ENCODE measurements around the gene GALNT6.

GALNT6 gene

DNA sequence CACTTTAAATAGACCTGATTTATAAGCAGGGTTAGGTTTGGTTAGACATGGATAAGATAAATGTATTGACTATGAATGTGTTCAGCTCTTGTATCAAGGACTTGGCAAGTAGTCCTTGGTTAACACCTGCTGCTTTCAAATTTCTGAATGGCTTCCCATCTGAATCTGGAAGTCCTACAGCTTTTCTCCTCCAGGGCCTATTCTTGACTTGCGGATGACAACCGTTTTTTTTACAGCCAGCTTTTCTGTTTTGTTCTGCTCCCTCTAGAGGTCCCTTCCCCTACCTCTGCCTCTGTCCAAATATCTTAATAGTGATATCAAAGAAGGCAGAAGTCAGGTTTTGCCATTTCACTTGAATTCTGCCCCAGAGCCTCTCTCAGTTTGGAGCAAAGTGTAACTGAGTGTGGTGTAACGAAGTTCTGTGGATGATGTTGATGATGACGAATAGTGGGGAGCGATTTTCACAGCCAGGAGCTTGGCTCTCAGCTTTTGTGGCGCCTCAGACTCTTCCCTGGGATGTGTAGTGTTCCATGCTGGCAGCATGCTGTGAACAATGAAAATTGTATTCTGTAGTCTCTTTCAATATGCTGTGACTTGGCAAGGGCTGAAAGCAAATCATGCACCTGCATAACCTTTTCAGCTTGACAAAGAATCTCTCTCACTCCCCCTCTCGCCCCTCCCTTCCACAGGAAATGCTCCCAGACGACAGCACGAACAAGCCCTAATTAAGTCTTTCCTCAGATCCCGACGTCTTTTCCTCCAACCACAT, 28.4 kb upstream of the GALNT6 start:
- no peak overlapping the region for H3K27ac ChIP-seq (ENCODE audit: low read depth, low read length)
- H3K27me3 ChIP-seq (ENCODE audit: control insufficient read depth, insufficient read depth, low read length): peaks cover 4% of the 10 kb centered on the region
- no peaks in the 10 kb centered on the region for H3K4me1 ChIP-seq (ENCODE audit: control insufficient read depth, insufficient read depth, low read length)
- H3K9ac ChIP-seq (ENCODE audit: low read length): no peak overlapping the region
- no peaks in the 10 kb centered on the region for H3K36me3 ChIP-seq (ENCODE audit: control insufficient read depth, insufficient read depth, low read length)
- no peak overlapping the region for H3K4me3 ChIP-seq (ENCODE audit: low read length)

DNA sequence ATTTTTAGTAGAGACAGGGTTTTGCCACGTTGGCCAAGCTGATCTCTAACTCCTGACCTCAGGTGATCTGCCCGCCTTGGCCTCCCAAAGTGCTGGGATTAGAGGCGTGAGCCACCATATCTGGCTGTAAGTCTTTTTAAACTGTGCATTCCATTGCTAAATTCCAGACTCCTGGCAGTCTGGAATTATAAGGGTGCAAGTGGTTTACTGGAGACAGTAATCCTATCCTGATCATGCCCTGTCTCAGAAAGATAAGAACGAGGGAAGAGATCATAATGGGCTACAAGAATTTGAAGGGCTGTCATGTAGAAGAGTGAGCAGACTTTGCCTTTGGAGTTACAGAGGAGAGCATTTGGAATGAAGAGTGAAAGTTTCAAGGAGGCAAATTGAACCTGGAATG, 26.6 kb upstream of the GALNT6 start:
- H3K4me3 ChIP-seq (ENCODE audit: low read length): no peak overlapping the region
- H3K9ac ChIP-seq (ENCODE audit: low read length): no peak overlapping the region
- no peak overlapping the region for H3K27ac ChIP-seq (ENCODE audit: low read depth, low read length)
- no peaks in the 10 kb centered on the region for H3K36me3 ChIP-seq (ENCODE audit: control insufficient read depth, insufficient read depth, low read length)
- peaks cover 4% of the 10 kb centered on the region for H3K27me3 ChIP-seq (ENCODE audit: control insufficient read depth, insufficient read depth, low read length)
- H3K4me1 ChIP-seq (ENCODE audit: control insufficient read depth, insufficient read depth, low read length): no peaks in the 10 kb centered on the region

GRCh38 chr12:51415931-51416330, 24.7 kb upstream of the GALNT6 start:
- Histone ChIP-seq H3K27me3 (ENCODE audit: control insufficient read depth, insufficient read depth, low read length) (peaks cover 4% of the 10 kb centered on the region), H3K36me3 (ENCODE audit: control insufficient read depth, insufficient read depth, low read length) (no peaks in the 10 kb centered on the region), H3K4me3 (ENCODE audit: low read length) (no peak overlapping the region), H3K9ac (ENCODE audit: low read length) (no peak overlapping the region), H3K27ac (ENCODE audit: low read depth, low read length) (no peak overlapping the region), H3K4me1 (ENCODE audit: control insufficient read depth, insufficient read depth, low read length) (no peaks in the 10 kb centered on the region)

DNA sequence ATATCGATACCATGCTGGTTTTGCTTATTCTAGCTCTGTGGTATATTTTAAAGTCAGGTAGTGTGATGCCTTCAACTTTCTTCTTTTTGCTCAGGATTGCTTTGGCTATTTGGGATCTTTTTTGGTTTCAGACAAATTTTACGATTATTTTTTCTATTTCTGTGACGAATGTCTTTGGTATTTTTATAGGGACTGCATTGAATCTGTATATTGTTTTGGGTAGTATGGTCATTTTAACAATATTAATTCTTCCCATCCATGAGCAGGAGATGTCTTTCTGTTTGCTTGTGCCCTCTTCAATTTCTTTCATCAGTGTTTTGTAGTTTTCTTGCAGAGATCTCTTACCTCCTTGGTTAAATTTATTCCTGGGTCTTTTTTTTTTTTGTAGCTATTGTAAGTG, 22.6 kb upstream of the GALNT6 start:
- Histone ChIP-seq H3K4me3 (ENCODE audit: low read length) (no peak overlapping the region), H3K27me3 (ENCODE audit: control insufficient read depth, insufficient read depth, low read length) (no peaks in the 10 kb centered on the region), H3K27ac (ENCODE audit: low read depth, low read length) (no peak overlapping the region), H3K9ac (ENCODE audit: low read length) (no peak overlapping the region), H3K4me1 (ENCODE audit: control insufficient read depth, insufficient read depth, low read length) (no peaks in the 10 kb centered on the region), H3K36me3 (ENCODE audit: control insufficient read depth, insufficient read depth, low read length) (no peaks in the 10 kb centered on the region)

GRCh38 chr12:51413149-51413548, 21.9 kb upstream of the GALNT6 start:
- Histone ChIP-seq H3K27me3 (ENCODE audit: control insufficient read depth, insufficient read depth, low read length) (no peaks in the 10 kb centered on the region), H3K36me3 (ENCODE audit: control insufficient read depth, insufficient read depth, low read length) (no peaks in the 10 kb centered on the region), H3K9ac (ENCODE audit: low read length) (no peak overlapping the region), H3K27ac (ENCODE audit: low read depth, low read length) (no peak overlapping the region), H3K4me1 (ENCODE audit: control insufficient read depth, insufficient read depth, low read length) (no peaks in the 10 kb centered on the region), H3K4me3 (ENCODE audit: low read length) (no peak overlapping the region)

DNA sequence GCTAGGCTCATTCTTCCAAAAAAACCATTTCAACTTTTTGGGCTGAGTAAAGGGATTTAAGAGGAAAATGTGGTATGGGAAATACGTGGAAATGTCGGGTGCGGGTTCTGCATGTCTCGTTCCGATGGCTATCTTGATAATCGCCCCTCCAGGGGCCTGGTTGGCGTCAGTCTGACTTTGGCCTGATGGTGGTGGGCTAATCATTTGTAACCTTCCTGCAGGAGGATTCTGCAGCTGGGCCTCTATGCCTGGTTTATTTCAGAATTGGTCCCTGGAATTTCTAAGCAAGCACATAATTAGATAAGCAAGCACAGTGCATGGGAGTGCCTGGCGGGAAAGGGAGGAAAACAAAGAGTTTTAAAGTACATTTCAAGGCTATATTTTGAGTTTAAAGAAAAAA, 18.6 kb upstream of the GALNT6 start:
- H3K9ac ChIP-seq (ENCODE audit: low read length): no peak overlapping the region
- H3K4me3 ChIP-seq (ENCODE audit: low read length): no peak overlapping the region
- no peaks in the 10 kb centered on the region for H3K27me3 ChIP-seq (ENCODE audit: control insufficient read depth, insufficient read depth, low read length)
- H3K36me3 ChIP-seq (ENCODE audit: control insufficient read depth, insufficient read depth, low read length): no peaks in the 10 kb centered on the region
- H3K4me1 ChIP-seq (ENCODE audit: control insufficient read depth, insufficient read depth, low read length): no peaks in the 10 kb centered on the region
- H3K27ac ChIP-seq (ENCODE audit: low read depth, low read length): no peak overlapping the region

GRCh38 chr12:51407604-51408003, 16.4 kb upstream of the GALNT6 start:
- no peaks in the 10 kb centered on the region for H3K36me3 ChIP-seq (ENCODE audit: control insufficient read depth, insufficient read depth, low read length)
- no peaks in the 10 kb centered on the region for H3K27me3 ChIP-seq (ENCODE audit: control insufficient read depth, insufficient read depth, low read length)
- H3K4me3 ChIP-seq (ENCODE audit: low read length): no peak overlapping the region
- H3K9ac ChIP-seq (ENCODE audit: low read length): no peak overlapping the region
- no peaks in the 10 kb centered on the region for H3K4me1 ChIP-seq (ENCODE audit: control insufficient read depth, insufficient read depth, low read length)
- H3K27ac ChIP-seq (ENCODE audit: low read depth, low read length): no peak overlapping the region

GRCh38 chr12:51406859-51407258, 15.7 kb upstream of the GALNT6 start:
- no peak overlapping the region for H3K4me3 ChIP-seq (ENCODE audit: low read length)
- no peaks in the 10 kb centered on the region for H3K27me3 ChIP-seq (ENCODE audit: control insufficient read depth, insufficient read depth, low read length)
- H3K27ac ChIP-seq (ENCODE audit: low read depth, low read length): no peak overlapping the region
- no peaks in the 10 kb centered on the region for H3K4me1 ChIP-seq (ENCODE audit: control insufficient read depth, insufficient read depth, low read length)
- no peak overlapping the region for H3K9ac ChIP-seq (ENCODE audit: low read length)
- no peaks in the 10 kb centered on the region for H3K36me3 ChIP-seq (ENCODE audit: control insufficient read depth, insufficient read depth, low read length)

GRCh38 chr12:51406290-51406689, 15.1 kb upstream of the GALNT6 start:
- Histone ChIP-seq H3K4me3 (ENCODE audit: low read length) (no peak overlapping the region), H3K4me1 (ENCODE audit: control insufficient read depth, insufficient read depth, low read length) (no peaks in the 10 kb centered on the region), H3K27ac (ENCODE audit: low read depth, low read length) (no peak overlapping the region), H3K27me3 (ENCODE audit: control insufficient read depth, insufficient read depth, low read length) (no peaks in the 10 kb centered on the region), H3K36me3 (ENCODE audit: control insufficient read depth, insufficient read depth, low read length) (no peaks in the 10 kb centered on the region), H3K9ac (ENCODE audit: low read length) (no peak overlapping the region)

DNA sequence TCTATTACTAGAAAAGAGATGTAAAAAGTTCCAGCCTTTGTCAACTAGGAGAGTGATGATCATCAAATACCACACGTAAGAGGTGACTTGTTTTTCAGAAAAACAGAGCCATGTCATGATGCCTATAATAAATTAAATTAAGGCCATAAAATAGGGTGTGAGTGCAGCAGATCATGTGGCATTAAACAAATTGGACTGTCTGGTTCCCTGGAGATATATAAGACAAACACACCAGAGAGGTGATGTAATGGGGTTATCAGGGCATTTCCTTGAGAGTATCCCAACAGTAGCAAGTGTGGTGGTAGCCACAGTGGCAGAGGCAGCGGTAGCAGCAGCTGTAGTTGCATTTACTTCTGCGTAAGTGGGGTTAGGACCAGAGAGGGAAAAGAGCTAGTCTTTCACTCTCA, 14.6 kb upstream of the GALNT6 start:
- no peak overlapping the region for H3K9ac ChIP-seq (ENCODE audit: low read length)
- no peak overlapping the region for H3K27ac ChIP-seq (ENCODE audit: low read depth, low read length)
- H3K27me3 ChIP-seq (ENCODE audit: control insufficient read depth, insufficient read depth, low read length): no peaks in the 10 kb centered on the region
- no peaks in the 10 kb centered on the region for H3K4me1 ChIP-seq (ENCODE audit: control insufficient read depth, insufficient read depth, low read length)
- H3K36me3 ChIP-seq (ENCODE audit: control insufficient read depth, insufficient read depth, low read length): no peaks in the 10 kb centered on the region
- H3K4me3 ChIP-seq (ENCODE audit: low read length): no peak overlapping the region

DNA sequence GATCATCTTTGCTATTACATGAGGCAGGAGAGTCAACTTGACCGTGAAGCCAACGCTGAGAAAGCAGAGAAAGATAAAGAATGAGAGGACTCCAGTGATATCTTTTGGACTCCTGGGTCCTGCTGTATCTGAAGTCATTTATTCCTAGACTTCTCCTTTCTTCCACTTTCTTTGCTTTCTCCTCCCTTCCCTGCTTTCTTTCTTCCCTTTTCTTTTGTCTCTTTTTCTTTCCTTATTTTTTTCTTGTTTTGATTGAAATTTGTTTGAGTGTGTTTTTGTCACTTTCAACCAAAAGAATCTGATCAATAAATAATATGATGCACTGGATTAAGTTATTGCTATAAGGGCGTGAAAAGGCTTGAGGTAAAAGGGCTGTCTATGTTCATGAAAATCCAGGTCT, 13.4 kb upstream of the GALNT6 start:
- Histone ChIP-seq H3K27me3 (ENCODE audit: control insufficient read depth, insufficient read depth, low read length) (no peaks in the 10 kb centered on the region), H3K36me3 (ENCODE audit: control insufficient read depth, insufficient read depth, low read length) (no peaks in the 10 kb centered on the region), H3K27ac (ENCODE audit: low read depth, low read length) (no peak overlapping the region), H3K4me1 (ENCODE audit: control insufficient read depth, insufficient read depth, low read length) (no peaks in the 10 kb centered on the region), H3K9ac (ENCODE audit: low read length) (no peak overlapping the region), H3K4me3 (ENCODE audit: low read length) (no peak overlapping the region)

- H3K9ac ChIP-seq (ENCODE audit: low read length): no peak overlapping the region
- H3K27me3 ChIP-seq (ENCODE audit: control insufficient read depth, insufficient read depth, low read length): no peaks in the 10 kb centered on the region
- no peak overlapping the region for H3K4me3 ChIP-seq (ENCODE audit: low read length)
- H3K27ac ChIP-seq (ENCODE audit: low read depth, low read length): no peak overlapping the region
- H3K36me3 ChIP-seq (ENCODE audit: control insufficient read depth, insufficient read depth, low read length): no peaks in the 10 kb centered on the region
- no peaks in the 10 kb centered on the region for H3K4me1 ChIP-seq (ENCODE audit: control insufficient read depth, insufficient read depth, low read length)
Observed at GRCh38 chr12:51403681-51404136, 12.5 kb upstream of the GALNT6 start.

GRCh38 chr12:51403159-51403558, 12.0 kb upstream of the GALNT6 start:
- H3K36me3 ChIP-seq (ENCODE audit: control insufficient read depth, insufficient read depth, low read length): no peaks in the 10 kb centered on the region
- H3K4me1 ChIP-seq (ENCODE audit: control insufficient read depth, insufficient read depth, low read length): no peaks in the 10 kb centered on the region
- no peak overlapping the region for H3K4me3 ChIP-seq (ENCODE audit: low read length)
- no peak overlapping the region for H3K9ac ChIP-seq (ENCODE audit: low read length)
- H3K27ac ChIP-seq (ENCODE audit: low read depth, low read length): no peak overlapping the region
- no peaks in the 10 kb centered on the region for H3K27me3 ChIP-seq (ENCODE audit: control insufficient read depth, insufficient read depth, low read length)
